Pancreas (tissue), 10 donors: ENCODE data around the gene PRELID3B. TPM values are rescaled to one million over a fixed set of nuclear protein-coding genes. Genes with fewer than 3 reads are reported as not detected.

Experiments
- ATAC-seq, 4 donors: fragments of 200-7000 bp; cut with Tn5 transposase; one replicate each; pipeline versions ENCODE4 v1.8.0 to v1.9.1; 2020; ENCODE audit warnings: mild to moderate bottlenecking in 4 of 4, moderate library complexity in 4 of 4
- DNase-seq, 6 donors: peaks; one replicate each; pipeline ENCODE4 v3.0.0-alpha.2; 2020
- FAIRE-seq: peaks from 2 replicates; lab custom pipeline; 2012; peaks lifted over from hg19 to GRCh38; lab: Jason Lieb, UNC
- H3K27ac ChIP-seq, 4 donors: fragments of 200-600 bp; sonication (generic); 1 replicate in 3 of 4; 2 replicates in 1 of 4; pipeline versions ENCODE4 v1.5.0 to v1.8.0; 2020
- H3K27me3 ChIP-seq, 4 donors: fragments of 200-600 bp; one replicate each; pipeline ENCODE4 v1.8.0; 2021
- H3K36me3 ChIP-seq, 3 donors: fragments of 200-600 bp; sonication (generic) in 1 of 3; one replicate each; pipeline versions ENCODE4 v1.5.0 to v1.8.0; 2020 to 2021
- H3K4me1 ChIP-seq, 3 donors: fragments of 200-600 bp; one replicate each; pipeline ENCODE4 v1.8.0; 2021
- H3K4me3 ChIP-seq, 4 donors: fragments of 200-600 bp; sonication (generic) in 2 of 4; one replicate each; pipeline versions ENCODE4 v1.5.0 to v1.8.0; 2020 to 2021
- H3K9me3 ChIP-seq, 4 donors: fragments of 200-600 bp; one replicate each; pipeline ENCODE4 v1.8.0; 2021
- WGBS, 2 donors: extraction: QIAGEN DNeasy Blood & Tissue Kit; methylation state at CpG; one replicate each; pipeline ENCODE4 v1.1.7; 2013; 5-methylcytosine and 5-hydroxymethylcytosine counted together
- intact Hi-C, 3 donors: fragments of 100-400 bp; cut with DNase I; formaldehyde crosslinking; loops; one replicate each; pipeline versions ENCODE4 v1.11.1 to v1.14.2; 2022
- polyA plus RNA-seq, 2 donors: library from polyadenylated mRNA; stranded (reverse); fragments of 200-250 nt; gene quantifications; one replicate each; pipeline ENCODE4 v1.2.3, GENCODE V29; 2013
- total RNA-seq, 6 donors: library from RNA; stranded (reverse); fragmentation: NEBNext Ultra II Directional in 4 of 6; extraction: Animal tissue kit (Norgen Biotek cat#: 25700) in 4 of 6; gene quantifications; one replicate each; pipeline versions ENCODE4 v1.2.1 to v1.2.4, GENCODE V29; 2021 to 2023
- TF ChIP-seq, protein P1 (sequence below), 4 donors: fragments of 200-600 bp; sonication (generic) in 3 of 4; IDR thresholded peaks; one replicate each; pipeline versions ENCODE4 v1.5.0 to v1.8.0; 2021; ENCODE audit warnings: antibody characterized with exemption in 4 of 4
- donor health status: healthy with polysubstance abuse.
- donor health status: DM: no; HTN: no; CAD: no; lungs with moderate emphysema.
- donor health status: DM: no; HTN: no; CAD: no.
- donor health status: control.
- donor health status: control.
- donor health status: Bipolar disorder and iron deficiency.
- donor health status: DM: yes; HTN: yes; CAD: no.
- donor health status: DM: no; HTN: no; CAD: no.
- donor health status: DM: no; HTN: no; CAD: no.
- donor health status: DM: yes; HTN: yes; CAD: no.

The PRELID3B gene
- total and polyA plus RNA-seq, 8 donors, result 8.4 to 24.9 (median 18.9) TPM

DNA sequence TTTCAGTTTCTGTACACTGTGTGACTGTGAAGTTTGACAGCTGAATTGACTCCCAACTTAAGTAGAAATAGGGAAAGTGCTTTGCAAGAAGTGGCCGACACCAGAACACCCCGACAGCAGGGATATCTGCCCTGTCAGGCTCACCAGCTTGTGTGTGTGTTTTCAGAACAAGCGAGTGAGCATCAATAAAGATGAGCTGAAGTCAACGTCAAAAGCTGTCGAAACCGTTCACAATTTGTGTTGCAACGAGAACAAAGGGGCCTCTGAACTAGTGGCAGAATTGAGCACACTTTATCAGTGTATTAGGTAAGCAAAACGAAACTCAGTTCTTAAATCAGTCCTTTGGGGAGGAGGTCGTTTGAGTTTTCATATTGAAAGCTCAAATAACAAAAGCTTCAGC lies 50.9 kb downstream of the PRELID3B start:
- FAIRE-seq (no peak), DNase-seq (peak in 2 of 6 donors; percentile 3 to 7), ATAC-seq (no peak)
- WGBS, 2 donors, result 65 to 67% methylated on average over 9 of the region's 9 CpGs
- intact Hi-C loops, result no loop called here
- Histone ChIP-seq H3K9me3 (no peaks in the 10 kb centered on the region), H3K4me3 (no peak overlapping the region), H3K27ac (no peak overlapping the region), H3K36me3 (peaks cover 4 to 79% (median 34%) of the 10 kb centered on the region in 3 donors), H3K27me3 (no peaks in the 10 kb centered on the region), H3K4me1 (peaks cover 0 to 3% (median 0%) of the 10 kb centered on the region in 3 donors)
- TF ChIP-seq, protein P1, sequence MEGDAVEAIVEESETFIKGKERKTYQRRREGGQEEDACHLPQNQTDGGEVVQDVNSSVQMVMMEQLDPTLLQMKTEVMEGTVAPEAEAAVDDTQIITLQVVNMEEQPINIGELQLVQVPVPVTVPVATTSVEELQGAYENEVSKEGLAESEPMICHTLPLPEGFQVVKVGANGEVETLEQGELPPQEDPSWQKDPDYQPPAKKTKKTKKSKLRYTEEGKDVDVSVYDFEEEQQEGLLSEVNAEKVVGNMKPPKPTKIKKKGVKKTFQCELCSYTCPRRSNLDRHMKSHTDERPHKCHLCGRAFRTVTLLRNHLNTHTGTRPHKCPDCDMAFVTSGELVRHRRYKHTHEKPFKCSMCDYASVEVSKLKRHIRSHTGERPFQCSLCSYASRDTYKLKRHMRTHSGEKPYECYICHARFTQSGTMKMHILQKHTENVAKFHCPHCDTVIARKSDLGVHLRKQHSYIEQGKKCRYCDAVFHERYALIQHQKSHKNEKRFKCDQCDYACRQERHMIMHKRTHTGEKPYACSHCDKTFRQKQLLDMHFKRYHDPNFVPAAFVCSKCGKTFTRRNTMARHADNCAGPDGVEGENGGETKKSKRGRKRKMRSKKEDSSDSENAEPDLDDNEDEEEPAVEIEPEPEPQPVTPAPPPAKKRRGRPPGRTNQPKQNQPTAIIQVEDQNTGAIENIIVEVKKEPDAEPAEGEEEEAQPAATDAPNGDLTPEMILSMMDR (IDR thresholded peaks at IDR 0.05), result no peak

DNA sequence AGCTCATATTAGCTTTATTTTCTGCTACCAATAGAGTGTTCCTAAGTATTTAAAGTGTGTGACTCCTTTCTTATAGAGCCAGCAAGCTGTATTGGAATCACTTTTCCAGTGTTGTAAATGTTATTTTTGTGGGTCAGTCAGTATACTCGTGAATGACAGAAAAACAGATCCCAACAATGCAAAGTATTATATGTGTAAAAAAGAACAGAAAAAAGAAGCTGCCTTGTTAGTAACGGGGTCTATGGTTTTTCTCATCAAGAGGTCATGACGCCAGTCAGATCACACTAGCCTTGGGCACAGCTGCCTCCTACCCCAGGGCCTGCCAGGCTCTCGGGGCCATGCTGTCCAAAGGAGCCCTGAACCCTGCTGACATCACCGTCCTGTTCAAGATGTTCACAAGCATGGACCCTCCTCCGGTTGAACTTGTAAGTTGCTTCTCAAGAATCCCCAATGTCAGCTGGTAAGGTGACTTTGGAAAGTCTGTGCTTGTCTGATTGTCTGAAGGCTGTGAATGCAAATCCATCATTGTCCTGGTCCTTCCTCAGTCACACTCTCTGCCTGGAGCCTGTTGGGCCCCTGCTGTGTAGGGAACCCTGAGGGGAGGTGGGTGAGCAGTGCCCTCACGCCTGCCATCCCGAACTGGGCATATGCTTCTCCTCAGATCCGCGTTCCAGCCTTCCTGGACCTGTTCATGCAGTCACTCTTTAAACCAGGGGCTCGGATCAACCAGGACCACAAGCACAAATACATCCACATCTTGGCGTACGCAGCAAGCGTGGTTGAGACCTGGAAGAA lies 51.7 kb downstream of the PRELID3B start:
- Histone ChIP-seq H3K27me3 (no peaks in the 10 kb centered on the region), H3K4me1 (peaks cover 0 to 3% (median 0%) of the 10 kb centered on the region in 3 donors), H3K36me3 (peaks cover 4 to 80% (median 34%) of the 10 kb centered on the region in 3 donors), H3K4me3 (no peak overlapping the region), H3K27ac (no peak overlapping the region), H3K9me3 (no peaks in the 10 kb centered on the region)
- TF ChIP-seq, protein P1 (IDR thresholded peaks at IDR 0.05), result no peak
- DNase-seq (peak in 1 of 6 donors; percentile 33), ATAC-seq (no peak), FAIRE-seq (no peak)
- intact Hi-C loops, result no loop called here
- 89 to 91% methylated on average over 14 of the region's 14 CpGs for WGBS, 2 donors

DNA sequence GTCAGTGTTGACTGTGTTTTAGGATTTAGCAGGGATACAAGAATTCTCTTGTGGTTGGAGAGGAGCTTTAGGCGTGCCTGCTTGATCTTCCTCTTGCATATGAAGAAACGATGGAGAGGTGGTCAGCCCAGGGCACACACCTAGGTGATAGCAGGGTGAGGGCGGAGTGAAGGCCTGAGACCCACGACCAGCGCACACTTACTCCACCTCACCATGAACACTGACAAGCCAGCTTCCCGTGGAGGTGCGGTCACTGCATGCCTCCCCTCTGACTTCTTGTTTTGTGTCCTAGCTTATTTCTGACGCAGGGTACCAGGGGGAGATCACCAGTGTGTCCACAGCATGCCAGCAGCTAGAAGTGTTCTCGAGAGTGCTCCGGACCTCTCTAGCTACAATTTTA lies 53.4 kb downstream of the PRELID3B start:
- Histone ChIP-seq H3K36me3 (peaks cover 4 to 74% (median 34%) of the 10 kb centered on the region in 3 donors), H3K27me3 (no peaks in the 10 kb centered on the region), H3K9me3 (no peaks in the 10 kb centered on the region), H3K27ac (no peak overlapping the region), H3K4me1 (no peaks in the 10 kb centered on the region), H3K4me3 (no peak overlapping the region)
- intact Hi-C loops, result no loop called here
- 88 to 90% methylated on average over 10 of the region's 10 CpGs for WGBS, 2 donors
- peak in 2 of 6 donors; percentile 5 to 11 for DNase-seq
- no peak for FAIRE-seq
- ATAC-seq, result no peak
- TF ChIP-seq, protein P1 (IDR thresholded peaks at IDR 0.05), result no peak

DNA sequence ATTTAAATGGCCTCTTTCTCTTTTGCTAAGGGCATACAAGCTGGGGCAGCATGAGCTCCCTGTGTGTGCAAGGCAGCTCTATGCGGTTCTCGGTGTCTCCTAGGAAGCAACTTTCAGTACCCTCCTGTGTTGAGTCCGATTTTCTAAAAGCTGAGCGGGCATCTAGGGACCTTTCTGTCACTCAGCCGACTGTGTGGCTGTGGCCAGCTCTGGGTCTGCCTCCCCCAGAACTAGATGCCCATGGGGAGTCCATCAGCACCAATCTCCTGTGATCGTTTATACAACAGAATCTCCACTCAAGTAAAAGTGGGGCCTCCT lies 54.1 kb downstream of the PRELID3B start:
- no peak overlapping the region for H3K27ac ChIP-seq
- intact Hi-C loops, result no loop called here
- no peak for FAIRE-seq
- ATAC-seq, result no peak
- no peak overlapping the region for H3K4me3 ChIP-seq
- 87 to 91% methylated on average over 6 of the region's 6 CpGs for WGBS, 2 donors
- TF ChIP-seq, protein P1 (IDR thresholded peaks at IDR 0.05), result no peak
- no peaks in the 10 kb centered on the region for H3K4me1 ChIP-seq
- no peaks in the 10 kb centered on the region for H3K9me3 ChIP-seq
- no peaks in the 10 kb centered on the region for H3K27me3 ChIP-seq
- DNase-seq, result peak in 2 of 6 donors; percentile 4 to 8
- peaks cover 4 to 67% (median 29%) of the 10 kb centered on the region in 3 donors for H3K36me3 ChIP-seq
